ENCODE data around the gene LENEP. TPM values are rescaled to one million over a fixed set of nuclear protein-coding genes. Genes with fewer than 3 reads are reported as not detected.

Gene LENEP
- total and polyA plus RNA-seq, 2 of the 8 experiments (the other 6 are each of a cell fraction or from before 2014, with no cell fraction given) = 1.3 TPM; not detected in 1

DNA sequence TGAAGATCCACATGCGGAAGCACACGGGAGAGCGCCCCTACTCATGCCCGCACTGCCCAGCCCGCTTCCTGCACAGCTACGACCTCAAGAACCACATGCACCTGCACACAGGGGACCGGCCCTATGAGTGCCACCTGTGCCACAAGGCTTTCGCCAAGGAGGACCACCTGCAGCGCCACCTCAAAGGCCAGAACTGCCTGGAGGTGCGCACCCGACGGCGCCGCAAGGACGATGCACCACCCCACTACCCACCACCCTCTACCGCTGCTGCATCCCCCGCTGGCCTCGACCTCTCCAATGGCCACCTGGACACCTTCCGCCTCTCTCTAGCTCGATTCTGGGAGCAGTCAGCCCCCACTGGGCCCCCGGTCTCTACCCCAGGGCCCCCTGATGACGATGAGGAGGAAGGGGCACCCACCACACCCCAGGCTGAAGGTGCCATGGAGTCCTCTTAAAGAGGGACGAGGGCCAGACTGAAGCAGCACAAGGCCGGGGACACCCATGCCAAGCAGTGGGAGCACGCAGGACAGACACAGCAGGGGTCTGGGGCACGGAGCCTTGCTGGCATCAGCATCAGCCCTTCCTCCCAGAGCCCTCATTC, 22.9 kb downstream of the LENEP start (continued):
- TF ChIP-seq SP1 (IDR thresholded peaks at IDR 0.05; ENCODE audit: low read depth, low read length) (no peak), SUZ12 (IDR thresholded peaks at IDR 0.05; ENCODE audit: low read length) (no peak), EGR1 (IDR thresholded peaks at IDR 0.05; ENCODE audit: borderline replicate concordance, low read depth, low read length) (no peak), SIX5 (IDR thresholded peaks at IDR 0.05; ENCODE audit: low read depth, low read length) (no peak), PHF8 (conservative IDR thresholded peaks at IDR 0.05; ENCODE audit: low read depth, low read length) (no peak), ZNF274 (IDR thresholded peaks at IDR 0.05; ENCODE audit: borderline replicate concordance, extremely low read depth, low read length) (no peak), EP300 (IDR thresholded peaks at IDR 0.05; ENCODE audit: borderline replicate concordance in 1 of 2, low read depth in 2 of 2, low read length in 2 of 2) (no peak), KDM1A (IDR thresholded peaks at IDR 0.05; ENCODE audit: borderline replicate concordance, low read length) (no peak), CEBPB (IDR thresholded peaks at IDR 0.05; ENCODE audit: low read depth, low read length) (no peak), SRF (IDR thresholded peaks at IDR 0.05; ENCODE audit: low read depth, low read length) (no peak), SP4 (IDR thresholded peaks at IDR 0.05; ENCODE audit: low read length) (no peak)
